Esophagus squamous epithelium (tissue), 4 donors: ENCODE measurements around the gene APOA1.

ENCODE experiments used
- CTCF ChIP-seq, 6 experiments: fragments of 450-650 bp in 4 of 6; fragments of 200-600 bp in 2 of 6; sonication (generic) in 2 of 6; IDR thresholded peaks; one replicate each; pipeline ENCODE4 v1.5.1; 2016 to 2019; ENCODE audit warnings: antibody characterized with exemption in 6 of 6, mild to moderate bottlenecking in 4 of 6, moderate library complexity in 4 of 6
- POLR2A ChIP-seq, 4 donors: fragments of 450-650 bp; IDR thresholded peaks; one replicate each; pipeline ENCODE4 v1.6.1; 2017; ENCODE audit warnings: antibody characterized with exemption in 4 of 4, mild to moderate bottlenecking in 4 of 4, moderate library complexity in 3 of 4

- no peak for TF ChIP-seq CTCF (IDR thresholded peaks at IDR 0.05)
- TF ChIP-seq POLR2A (IDR thresholded peaks at IDR 0.05) = no peak
Observed at GRCh38 chr11:116844722-116845121, 7.3 kb upstream of the APOA1 start.
